NCI-H1105 (cell line): ENCODE results near the gene ARFGEF2.
"Not testable (repeated sequence)": the region's sequence is repeated elsewhere in the genome, so short reads cannot be mapped to it uniquely, and the experiment has no call there.

Experiments
- DNase-seq: peaks from one replicate; lab custom pipeline; 2025; lab: John Stamatoyannopoulos, UW

ARFGEF2 gene

GRCh38 chr20:48951646-48952045 lies 30.1 kb downstream of the ARFGEF2 start:
- DNase-seq: no peak

- DNase-seq: no peak
Measured at GRCh38 chr20:48952656-48953055, 31.1 kb downstream of the ARFGEF2 start.

- no peak for DNase-seq
Measured at GRCh38 chr20:48953653-48954052, 32.1 kb downstream of the ARFGEF2 start.

- DNase-seq: no peak
Measured at GRCh38 chr20:48956052-48956451, 34.5 kb downstream of the ARFGEF2 start.

- DNase-seq: no peak
Measured at GRCh38 chr20:48957053-48957481, 35.6 kb downstream of the ARFGEF2 start.

- DNase-seq: no peak
Measured at GRCh38 chr20:48957533-48957932, 36.0 kb downstream of the ARFGEF2 start.

- no peak for DNase-seq
Measured at GRCh38 chr20:48958743-48959142, 37.2 kb downstream of the ARFGEF2 start.

- no peak for DNase-seq
Measured at GRCh38 chr20:48959899-48960550, 38.5 kb downstream of the ARFGEF2 start.

GRCh38 chr20:48962421-48962820 lies 40.9 kb downstream of the ARFGEF2 start:
- DNase-seq: no peak

GRCh38 chr20:48962976-48963771 lies 41.7 kb downstream of the ARFGEF2 start:
- DNase-seq: no peak

- DNase-seq: no peak
Measured at GRCh38 chr20:48965189-48965910, 43.8 kb downstream of the ARFGEF2 start.

- DNase-seq: no peak
Measured at GRCh38 chr20:48970681-48971365, 49.3 kb downstream of the ARFGEF2 start.

GRCh38 chr20:48971956-48972355 lies 50.4 kb downstream of the ARFGEF2 start:
- DNase-seq: no peak

GRCh38 chr20:48972816-48973215 lies 51.3 kb downstream of the ARFGEF2 start:
- no peak for DNase-seq

GRCh38 chr20:48975955-48976354 lies 54.4 kb downstream of the ARFGEF2 start:
- DNase-seq: no peak

- DNase-seq: not testable (repeated sequence)
Measured at GRCh38 chr20:48979980-48980379, 58.5 kb downstream of the ARFGEF2 start.

- no peak for DNase-seq
Measured at GRCh38 chr20:48983423-48984400, 62.2 kb downstream of the ARFGEF2 start.

GRCh38 chr20:48984575-48985219 lies 63.2 kb downstream of the ARFGEF2 start:
- no peak for DNase-seq

- peak; percentile 45 for DNase-seq
Measured at GRCh38 chr20:48986899-48987298, 65.4 kb downstream of the ARFGEF2 start.

- DNase-seq: no peak
Measured at GRCh38 chr20:48990467-48990866, 69.0 kb downstream of the ARFGEF2 start.
